HG03342 (cell line): ENCODE results near the gene RPS6KC1.
"Not testable (repeated sequence)": the region's sequence is repeated elsewhere in the genome, so short reads cannot be mapped to it uniquely, and the experiment has no call there.

Source experiments
- ATAC-seq: cut with Tn5 transposase; IDR thresholded peaks from one replicate; pipeline ENCODE4 v1.9.1; 2021; ENCODE audit warnings: mild to moderate bottlenecking, moderate library complexity; ENCODE audit not compliant: unreplicated experiment

The RPS6KC1 gene

DNA sequence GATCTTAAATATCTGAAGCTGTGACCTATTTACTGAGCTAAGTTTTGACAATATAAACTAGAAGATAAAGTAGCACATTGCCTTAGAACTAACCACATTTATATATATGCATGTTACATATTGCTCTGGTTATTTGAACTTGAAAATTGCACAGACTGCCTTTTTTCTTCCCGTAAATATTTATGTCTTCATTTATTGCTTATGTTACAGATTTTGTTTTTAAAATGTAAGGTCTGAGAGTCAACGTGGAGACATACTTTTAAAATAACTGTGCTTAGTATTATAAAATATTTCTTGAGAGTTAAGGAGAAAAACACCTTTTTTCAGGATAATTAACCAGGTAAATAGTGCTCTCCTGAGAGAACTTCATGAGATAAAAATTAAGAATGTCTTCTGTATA, 3.1 kb downstream of the RPS6KC1 start:
- no peak for ATAC-seq

DNA sequence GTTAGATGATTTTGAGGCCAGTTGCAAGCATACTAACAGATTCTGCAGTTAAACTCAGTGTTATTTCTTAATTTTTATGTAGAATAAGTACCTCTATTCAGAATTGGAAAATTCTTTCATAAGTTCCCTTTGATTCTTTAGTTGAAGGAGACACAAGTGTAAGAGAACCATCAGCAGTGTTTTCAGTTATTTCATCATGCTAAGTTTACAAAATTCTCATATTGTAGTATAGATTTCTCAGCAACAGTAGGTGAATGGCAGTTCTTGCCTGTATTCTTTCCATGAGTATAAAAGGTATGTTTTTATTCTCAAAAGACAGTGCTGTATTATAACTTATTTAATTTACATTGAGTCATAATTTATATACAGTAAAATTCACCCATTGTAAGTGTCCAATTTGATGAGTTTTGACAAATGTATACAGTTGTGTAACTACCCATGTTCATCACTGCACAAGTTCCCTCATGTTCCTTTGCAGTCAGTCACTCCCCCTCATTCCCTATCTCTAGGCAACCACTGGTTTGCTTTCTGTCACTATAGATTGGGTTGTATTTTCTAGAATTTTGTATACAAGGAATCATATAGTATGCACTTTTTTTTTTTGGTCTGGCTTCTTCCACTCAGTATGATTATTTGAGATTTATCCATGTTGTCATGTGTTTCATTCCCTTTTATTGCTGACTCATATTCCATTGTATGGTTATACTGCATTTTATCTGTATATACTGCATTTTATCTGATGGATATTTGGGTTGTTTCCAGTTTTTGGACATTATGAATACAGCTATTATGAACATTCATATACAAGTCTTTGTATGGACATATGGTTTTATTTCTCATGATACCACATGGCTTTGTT, 3.9 kb downstream of the RPS6KC1 start:
- ATAC-seq, result no peak

DNA sequence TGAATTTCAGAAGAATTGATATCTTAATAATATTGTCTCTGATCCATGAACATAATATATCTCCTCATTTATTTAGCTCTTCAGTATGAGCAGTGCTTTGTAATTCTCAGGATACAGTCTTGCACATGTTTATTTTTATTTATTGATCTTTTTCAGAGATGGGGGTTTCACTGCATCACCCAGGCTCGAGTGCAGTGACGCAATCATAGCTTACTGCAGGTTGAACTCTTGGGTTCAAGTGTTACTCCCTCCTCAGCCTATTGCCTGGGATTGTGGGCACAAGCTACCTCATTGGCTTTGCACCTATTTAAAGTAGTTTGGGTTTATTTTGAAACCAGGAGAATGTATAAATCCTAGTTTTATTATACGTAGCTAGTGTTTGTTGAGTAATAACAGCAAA, 4.7 kb downstream of the RPS6KC1 start:
- ATAC-seq, result no peak

DNA sequence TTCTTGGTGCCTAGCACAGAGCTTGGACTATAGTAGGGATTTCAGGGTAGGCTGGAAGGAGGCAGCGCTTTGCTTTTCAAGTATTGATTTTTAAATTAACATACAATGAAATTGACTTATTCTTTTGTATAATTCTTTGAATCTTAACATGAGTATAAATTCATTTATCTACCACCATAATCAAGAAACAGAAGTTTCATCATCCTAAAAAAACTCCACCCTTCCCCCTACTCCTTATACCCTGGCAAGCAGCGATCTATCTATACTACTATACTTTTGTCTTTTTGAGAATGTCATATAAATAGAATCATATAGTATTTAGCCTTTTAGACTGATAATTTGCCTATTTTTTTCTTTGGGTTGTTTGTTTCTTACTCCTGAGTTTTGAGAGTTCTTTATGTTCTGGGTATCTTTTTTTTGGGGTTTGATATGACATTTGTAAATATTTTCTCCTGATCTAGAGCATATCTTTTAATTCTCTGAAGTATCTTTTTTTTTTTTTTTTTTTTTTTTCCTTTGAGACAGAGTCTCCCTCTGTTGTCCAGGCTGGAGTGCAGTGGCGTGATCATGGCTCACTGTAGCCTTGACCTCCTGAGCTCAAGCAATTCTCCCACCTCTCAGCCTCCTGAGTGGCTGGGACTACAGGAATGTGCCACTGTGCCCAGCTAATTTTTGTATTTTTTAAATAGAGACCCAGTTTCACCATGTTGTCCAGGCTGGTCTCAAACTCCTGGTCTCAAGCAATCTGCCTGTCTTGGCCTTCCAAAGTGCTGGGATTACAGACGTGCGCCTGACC, 6.4 kb downstream of the RPS6KC1 start:
- no peak for ATAC-seq

DNA sequence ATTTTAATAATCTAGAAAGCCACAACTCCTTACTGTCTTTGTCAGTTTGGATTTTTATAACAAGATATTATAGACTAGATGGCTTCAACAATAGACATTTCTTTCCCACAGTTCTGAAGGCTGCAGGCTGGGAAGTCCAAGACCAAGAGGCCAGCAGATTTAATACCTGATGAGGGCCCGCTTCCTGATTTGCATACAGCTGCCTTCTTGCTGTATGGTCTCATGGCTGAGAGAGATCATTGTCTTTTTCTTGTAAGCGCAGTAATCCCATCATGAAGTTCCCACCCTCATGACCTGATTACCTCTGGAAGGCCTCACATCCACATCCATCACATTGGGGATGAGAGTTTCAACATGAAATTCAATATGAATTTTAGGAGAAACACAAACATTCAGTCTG, 9.8 kb downstream of the RPS6KC1 start:
- ATAC-seq, result no peak

DNA sequence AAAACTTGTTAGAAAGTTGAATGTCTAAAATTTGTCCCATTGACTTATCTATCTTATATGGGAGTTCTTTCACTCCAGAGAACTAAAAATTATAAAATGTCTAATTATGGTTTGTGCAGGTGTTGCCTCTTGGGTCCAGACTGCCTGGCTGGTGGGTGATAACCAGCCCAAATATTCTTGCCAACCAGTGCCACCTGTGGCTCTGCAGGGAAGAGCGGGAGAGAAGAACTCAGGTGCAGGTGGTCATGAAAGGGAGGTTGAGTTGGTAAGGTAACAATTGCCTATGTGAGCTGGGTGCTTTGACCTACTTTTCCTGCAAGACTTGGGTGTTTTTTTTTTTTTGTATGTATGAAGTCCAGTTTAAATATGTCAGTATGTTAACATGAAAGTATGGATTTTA, 10.2 kb downstream of the RPS6KC1 start:
- no peak for ATAC-seq

DNA sequence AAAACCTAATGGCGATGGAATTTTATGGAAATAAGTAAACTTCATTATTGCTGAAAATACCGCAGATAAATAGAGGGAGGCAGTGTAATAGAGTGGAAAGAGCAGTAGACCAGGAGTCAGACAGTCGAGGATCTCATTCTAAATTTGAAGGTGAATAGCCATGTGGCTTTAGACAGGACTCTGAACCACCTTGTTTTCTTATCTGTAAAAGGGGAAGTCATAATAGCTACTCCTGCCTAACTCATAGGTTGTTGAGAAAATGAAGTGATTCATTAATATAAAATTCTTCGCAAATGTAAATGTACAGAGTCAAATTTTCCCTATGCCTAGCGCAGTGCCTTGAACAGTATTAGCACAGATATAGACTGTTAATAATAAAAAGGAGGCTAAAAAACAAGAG, 14.8 kb downstream of the RPS6KC1 start:
- no peak for ATAC-seq

DNA sequence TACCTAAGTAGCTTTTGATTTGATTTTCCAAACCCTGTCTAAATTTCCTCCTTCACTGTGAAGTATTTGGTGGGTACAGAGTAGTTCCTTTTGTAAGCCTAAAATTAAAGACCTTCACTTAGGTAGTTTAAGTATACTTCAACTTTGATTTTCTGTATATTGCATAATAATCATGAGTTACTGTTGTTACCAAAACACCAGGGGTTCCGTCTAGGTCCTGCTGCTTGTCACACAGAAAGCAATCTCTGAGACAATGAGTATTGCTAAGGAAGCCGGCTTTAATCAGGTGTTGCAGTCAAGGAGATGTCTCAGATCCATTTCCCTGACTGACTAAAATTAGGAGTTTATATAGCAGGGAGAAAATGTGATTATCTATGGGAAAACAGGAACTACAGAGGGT, 15.3 kb downstream of the RPS6KC1 start:
- no peak for ATAC-seq

DNA sequence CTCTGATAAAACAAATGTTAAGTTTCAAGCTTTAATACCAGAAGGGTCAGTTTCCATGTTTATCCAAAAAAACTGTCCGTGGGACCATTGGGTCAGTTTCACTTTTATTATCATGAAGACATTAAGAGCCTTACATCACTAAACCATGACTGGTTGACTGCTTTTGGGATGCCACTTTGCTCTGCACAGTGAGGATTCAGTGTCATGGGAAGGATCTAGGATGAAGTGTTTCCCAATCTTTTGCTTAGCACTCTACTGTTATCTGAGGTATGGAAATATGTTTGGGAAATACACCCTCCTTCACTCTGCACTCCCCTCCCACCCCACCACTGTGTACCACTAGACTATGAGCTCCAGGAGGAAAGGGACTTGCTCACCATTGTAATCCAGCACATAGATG, 16.3 kb downstream of the RPS6KC1 start:
- ATAC-seq, result no peak

DNA sequence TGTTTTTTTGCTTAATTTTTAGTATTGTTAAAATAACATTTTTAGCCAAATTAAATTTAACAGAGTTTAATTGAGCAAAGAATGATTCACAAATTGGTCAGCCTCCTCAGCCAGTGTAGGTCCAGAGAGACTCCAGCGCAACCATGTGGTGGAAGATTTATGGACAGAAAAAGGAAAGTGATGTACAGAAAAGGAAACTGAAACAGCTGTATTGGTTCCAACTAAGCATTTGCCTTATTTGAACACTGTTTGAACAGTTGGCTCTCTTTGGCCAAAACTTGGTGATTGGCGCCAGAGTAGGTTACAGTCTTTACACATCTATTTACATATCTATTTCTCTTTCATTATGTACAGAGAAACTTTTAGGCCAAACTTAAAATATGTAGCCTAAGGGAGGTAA, 19.4 kb downstream of the RPS6KC1 start:
- peak; percentile 93 for ATAC-seq

DNA sequence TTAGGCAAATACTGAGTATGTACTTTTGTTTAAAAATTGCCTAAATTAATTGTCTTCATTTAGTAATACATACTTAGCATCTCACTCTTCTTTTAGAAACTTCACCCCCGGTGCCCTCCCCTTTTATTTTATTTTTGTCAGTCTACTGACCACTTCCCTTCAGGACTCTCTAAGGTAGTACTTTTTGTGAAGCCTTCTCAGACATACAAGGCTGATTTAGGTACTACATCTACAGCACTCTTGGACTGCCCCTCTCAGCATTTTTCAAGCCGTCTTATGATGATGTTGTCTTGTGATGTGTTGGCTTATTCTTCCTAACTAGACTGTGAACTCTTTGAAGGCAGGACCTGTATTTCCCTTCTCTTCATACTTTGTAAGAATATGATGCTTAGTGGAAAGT, 24.7 kb downstream of the RPS6KC1 start:
- peak; percentile 81 for ATAC-seq

DNA sequence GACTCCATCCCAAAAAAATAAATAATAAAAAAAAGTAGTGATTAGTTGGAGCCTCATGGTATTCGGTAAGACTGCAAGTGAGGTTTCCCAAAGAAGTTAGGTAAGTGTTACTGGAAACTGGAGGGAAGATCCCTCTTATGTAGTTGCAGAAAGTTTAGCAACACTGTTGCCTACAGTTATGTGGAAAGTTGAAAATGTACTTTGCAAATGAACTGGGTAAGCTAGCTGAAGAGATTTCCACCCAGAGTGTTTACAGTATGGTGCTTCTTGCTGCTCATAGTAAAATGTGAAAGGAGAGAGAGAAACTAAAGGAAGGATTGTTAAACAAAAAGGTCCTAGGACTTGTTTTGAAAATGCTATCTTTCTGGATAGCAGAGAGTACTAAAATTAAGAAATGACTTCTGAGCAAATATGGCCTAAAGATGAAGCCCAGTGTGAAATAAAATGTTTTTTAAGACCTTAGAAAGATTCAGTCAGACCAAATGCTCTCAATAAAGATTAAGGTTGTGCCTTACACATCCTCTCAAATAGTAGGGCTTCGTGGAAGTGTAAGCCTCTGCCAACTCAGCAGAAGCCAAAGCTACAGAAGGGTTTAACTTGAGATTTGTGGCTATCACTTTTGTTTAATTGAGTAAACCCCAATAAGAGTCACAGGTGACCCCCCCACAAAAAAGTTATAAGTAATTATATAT, 31.5 kb downstream of the RPS6KC1 start:
- ATAC-seq, result no peak

DNA sequence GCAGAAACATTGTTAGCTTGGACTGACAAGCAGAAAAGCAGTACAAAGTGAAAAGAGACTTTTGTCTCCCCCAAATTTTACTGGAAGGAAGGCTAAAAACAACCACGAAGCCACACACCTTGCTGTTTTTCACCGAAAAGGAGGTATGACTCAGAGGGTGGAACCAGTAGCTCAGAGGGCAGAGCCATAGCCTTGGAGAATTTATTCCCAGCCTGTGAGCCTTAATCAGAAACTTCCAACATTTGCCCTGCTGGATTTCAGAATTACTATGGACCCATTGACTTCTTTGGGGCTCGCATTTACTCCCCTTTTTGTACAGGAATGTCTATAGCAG, 32.0 kb downstream of the RPS6KC1 start:
- no peak for ATAC-seq

DNA sequence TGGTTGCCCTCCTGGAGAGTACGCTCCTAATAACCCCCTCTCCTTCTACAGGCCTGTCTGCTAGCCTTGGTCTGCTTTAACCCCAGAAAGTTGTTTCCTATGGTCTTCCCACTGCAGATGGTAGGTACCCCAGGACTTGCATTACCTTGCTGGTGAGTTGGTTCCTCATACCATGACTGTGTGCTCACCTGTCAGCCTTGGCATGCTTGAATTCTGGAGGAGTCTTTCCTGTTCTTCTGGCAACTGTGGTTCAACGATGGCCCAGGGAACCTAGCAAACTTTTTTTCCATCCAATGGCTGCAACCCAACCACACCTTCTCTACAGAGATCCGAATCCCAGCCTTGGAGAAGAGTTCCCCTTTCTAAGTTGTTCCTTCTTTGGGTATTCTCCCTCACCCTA, 36.9 kb downstream of the RPS6KC1 start:
- ATAC-seq, result no peak

DNA sequence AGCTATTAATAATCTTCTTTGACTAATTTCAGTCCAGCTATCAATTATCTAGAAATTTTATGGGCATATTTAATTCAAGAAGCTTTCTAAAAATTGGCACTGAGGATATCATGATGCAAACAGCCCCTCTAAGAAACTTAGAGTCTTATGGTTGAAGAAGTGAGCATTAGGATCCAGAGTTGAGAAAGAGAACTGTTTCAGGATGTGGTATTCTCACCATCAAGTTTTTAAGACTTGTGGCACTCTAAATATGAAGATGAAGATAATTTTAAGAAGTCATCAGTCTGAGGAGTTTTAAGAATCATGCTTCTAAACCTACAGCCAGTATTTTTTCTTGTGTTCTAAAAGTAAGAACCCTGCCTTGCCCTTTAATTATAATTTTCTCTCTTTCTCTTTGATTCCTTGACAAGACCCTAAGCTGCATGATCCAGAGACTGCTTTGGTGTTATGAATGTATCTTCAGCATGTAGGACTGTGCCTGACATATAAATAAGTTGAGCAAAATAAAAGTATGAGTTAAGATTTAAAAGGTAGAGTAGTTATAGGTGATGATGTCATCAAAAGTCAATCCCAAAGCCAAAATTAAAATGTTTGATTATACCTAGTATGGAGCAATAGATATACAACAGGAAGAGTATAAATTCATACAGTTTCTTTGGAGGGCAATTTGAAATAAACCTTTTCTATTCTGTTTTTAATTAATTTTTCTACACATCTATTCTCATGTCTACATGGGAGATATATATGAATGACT, 39.1 kb downstream of the RPS6KC1 start:
- ATAC-seq, result no peak

DNA sequence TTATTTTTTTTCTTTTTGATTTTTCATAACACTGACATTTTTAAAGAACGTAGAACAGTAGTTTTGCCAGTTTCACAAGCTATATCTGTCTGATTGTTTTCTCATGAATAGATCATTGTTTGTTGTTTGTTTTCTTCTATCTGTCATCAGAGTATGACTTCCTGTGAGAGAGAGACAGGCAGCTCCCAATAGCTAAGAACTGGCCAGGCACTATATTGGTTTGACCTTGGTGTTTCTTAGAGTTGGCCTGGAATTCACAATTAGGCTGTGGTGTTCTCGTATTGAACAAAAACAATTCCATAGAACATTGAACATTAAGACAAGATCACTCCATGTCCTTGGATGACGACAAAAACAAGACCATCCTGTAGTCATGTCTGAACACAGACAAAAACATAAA, 43.4 kb downstream of the RPS6KC1 start:
- ATAC-seq, result no peak

DNA sequence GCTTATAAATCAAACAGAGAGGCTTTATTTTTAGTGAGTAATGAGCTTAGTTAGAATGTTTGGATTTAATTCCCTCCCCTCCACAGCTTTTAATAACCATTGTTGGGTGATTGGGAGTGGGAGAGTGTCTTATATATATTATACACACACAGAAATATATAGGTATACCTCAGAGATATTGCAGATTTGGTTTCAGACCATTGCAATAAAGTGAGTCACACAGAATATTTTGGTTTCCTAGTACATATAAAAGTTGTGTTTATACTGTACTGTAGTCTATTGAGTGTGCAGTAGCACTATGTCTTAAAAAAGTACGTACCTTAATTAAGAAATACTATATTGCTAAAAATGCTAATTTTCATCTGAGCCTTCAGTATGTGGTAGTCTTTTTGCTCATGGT, 44.4 kb downstream of the RPS6KC1 start:
- ATAC-seq, result no peak

DNA sequence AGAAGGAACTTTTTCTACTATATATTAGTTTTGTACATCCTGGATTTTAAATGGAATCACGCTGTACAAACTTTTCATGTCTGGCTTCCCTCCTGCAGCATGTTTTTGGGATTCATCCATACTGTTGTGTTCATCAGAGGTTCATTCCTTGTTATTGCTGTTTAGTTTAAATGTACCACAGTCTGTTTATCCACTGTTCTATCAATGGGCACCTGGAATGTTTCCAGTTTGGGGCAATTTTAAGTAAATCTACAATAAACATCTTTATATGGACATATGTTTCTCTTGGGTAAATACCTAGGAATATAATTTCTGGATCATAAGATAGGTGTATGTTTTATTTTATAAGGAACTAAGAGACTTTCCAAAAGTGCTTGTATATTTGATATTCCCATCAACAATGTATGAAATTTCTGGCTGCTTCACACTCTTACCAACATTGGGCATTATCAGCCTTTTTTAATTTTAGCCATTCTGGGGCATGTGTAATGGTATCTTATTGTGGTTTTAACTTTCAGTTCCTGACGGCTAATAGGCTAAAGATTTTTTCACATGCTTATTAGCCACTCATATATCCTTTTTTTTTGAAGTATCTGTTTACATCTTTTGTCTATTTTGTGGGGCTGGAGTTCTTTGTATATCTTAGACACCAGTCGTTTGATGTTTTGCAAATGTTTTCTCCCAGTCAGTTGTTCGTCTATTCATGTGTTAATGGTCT, 48.8 kb downstream of the RPS6KC1 start:
- no peak for ATAC-seq

DNA sequence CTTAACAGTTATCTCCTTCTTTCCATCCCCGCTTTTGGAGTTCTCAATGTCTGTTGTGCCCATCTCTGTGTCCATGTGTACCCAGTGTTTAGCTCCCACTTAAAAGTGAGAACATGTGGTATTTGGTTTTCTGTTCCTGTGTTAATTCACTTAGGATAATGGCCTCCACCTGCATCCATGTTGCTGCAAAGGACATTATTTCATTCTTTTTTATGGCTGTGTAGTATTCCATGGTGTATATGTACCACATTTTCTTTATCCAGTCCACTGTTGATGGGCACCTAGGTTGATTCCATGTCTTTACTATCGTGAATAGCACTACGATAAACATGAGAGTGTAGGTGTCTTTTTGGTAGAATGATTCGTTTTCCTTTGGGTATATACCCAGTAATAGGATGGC, 49.5 kb downstream of the RPS6KC1 start:
- not testable (repeated sequence) for ATAC-seq
